ENCODE data around the gene GJD2.

Gene GJD2

GRCh38 chr15:34799149-34800101 lies 44.6 kb upstream of the GJD2 start:
- Histone ChIP-seq H3K27me3 (replicated peaks; ENCODE audit: control insufficient read depth, insufficient read depth, low read length) (peaks cover 4% of the 10 kb centered on the region; the same call in 1 of the 2 replicates), H3K4me3 (replicated peaks; ENCODE audit: low read depth, low read length) (no peak overlapping the region), H3K36me3 (ENCODE audit: control insufficient read depth, insufficient read depth, low read length) (no peaks in the 10 kb centered on the region)
- DNase-seq (ENCODE audit: extremely low read depth, insufficient read length): no peak
- TF ChIP-seq CTCF (IDR thresholded peaks at IDR 0.05; ENCODE audit: insufficient read depth, low read length, poor library complexity, severe bottlenecking): no peak

- Histone ChIP-seq H3K36me3 (ENCODE audit: control insufficient read depth, insufficient read depth, low read length) (no peaks in the 10 kb centered on the region), H3K27me3 (replicated peaks; ENCODE audit: control insufficient read depth, insufficient read depth, low read length) (peaks cover 4% of the 10 kb centered on the region; the same call in 1 of the 2 replicates), H3K4me3 (replicated peaks; ENCODE audit: low read depth, low read length) (no peak overlapping the region)
- no peak for TF ChIP-seq CTCF (IDR thresholded peaks at IDR 0.05; ENCODE audit: insufficient read depth, low read length, poor library complexity, severe bottlenecking)
- no peak for DNase-seq (ENCODE audit: extremely low read depth, insufficient read length)
Observed at GRCh38 chr15:34796847-34797435, 42.1 kb upstream of the GJD2 start.

- Histone ChIP-seq H3K27me3 (replicated peaks; ENCODE audit: control insufficient read depth, insufficient read depth, low read length) (peaks cover 4% of the 10 kb centered on the region; the same call in 1 of the 2 replicates), H3K4me3 (replicated peaks; ENCODE audit: low read depth, low read length) (no peak within 1 kb of the TSS), H3K36me3 (ENCODE audit: control insufficient read depth, insufficient read depth, low read length) (no peaks in the 10 kb centered on the region)
- TF ChIP-seq CTCF (IDR thresholded peaks at IDR 0.05; ENCODE audit: insufficient read depth, low read length, poor library complexity, severe bottlenecking): no peak
- DNase-seq (ENCODE audit: extremely low read depth, insufficient read length): no peak
Observed at GRCh38 chr15:34795267-34796081, 40.7 kb upstream of the GJD2 start, which contains the start of gene ACTC1. Gene ACTC1 (minus strand): TSS chr15:34795549. CDS start chr15:34794808, 741 bp downstream.

- H3K27me3 ChIP-seq (replicated peaks; ENCODE audit: control insufficient read depth, insufficient read depth, low read length): peaks cover 4% of the 10 kb centered on the region; the same call in 1 of the 2 replicates
- no peak overlapping the region for H3K4me3 ChIP-seq (replicated peaks; ENCODE audit: low read depth, low read length)
- no peak for TF ChIP-seq CTCF (IDR thresholded peaks at IDR 0.05; ENCODE audit: insufficient read depth, low read length, poor library complexity, severe bottlenecking)
Observed at GRCh38 chr15:34794590-34795206, 39.9 kb upstream of the GJD2 start.

GRCh38 chr15:34793901-34794300 lies 39.1 kb upstream of the GJD2 start:
- TF ChIP-seq CTCF (IDR thresholded peaks at IDR 0.05; ENCODE audit: insufficient read depth, low read length, poor library complexity, severe bottlenecking): no peak

More at GRCh38 chr15:34794590-34795206, 39.9 kb upstream of the GJD2 start:
- H3K36me3 ChIP-seq (ENCODE audit: control insufficient read depth, insufficient read depth, low read length): no peaks in the 10 kb centered on the region
- no peak for DNase-seq (ENCODE audit: extremely low read depth, insufficient read length)

More at GRCh38 chr15:34793901-34794300, 39.1 kb upstream of the GJD2 start:
- no peak for DNase-seq (ENCODE audit: extremely low read depth, insufficient read length)
- Histone ChIP-seq H3K36me3 (ENCODE audit: control insufficient read depth, insufficient read depth, low read length) (no peaks in the 10 kb centered on the region), H3K4me3 (replicated peaks; ENCODE audit: low read depth, low read length) (no peak overlapping the region), H3K27me3 (replicated peaks; ENCODE audit: control insufficient read depth, insufficient read depth, low read length) (peaks cover 4% of the 10 kb centered on the region; the same call in 1 of the 2 replicates)
